GM12878 (cell line): ENCODE data around the gene WHAMM. TPM values are rescaled to one million over a fixed set of nuclear protein-coding genes. Genes with fewer than 3 reads are reported as not detected.

Experiments
- BCL11A ChIP-seq: IDR thresholded peaks from 2 replicates; pipeline ENCODE4 v1.6.1; 2011; ENCODE audit warnings: low read depth, low read length
- CEBPB ChIP-seq, 2 experiments: fragments of 150-350 bp in 1 of 2; IDR thresholded peaks; 2 replicates each; pipeline ENCODE4 v1.6.1; 2012 to 2014; ENCODE audit warnings: low read depth in 2 of 2, low read length in 2 of 2, borderline replicate concordance in 1 of 2, inconsistent platforms in 1 of 2
- CHD2 ChIP-seq: IDR thresholded peaks from 2 replicates; pipeline ENCODE4 v1.6.1; 2011; ENCODE audit warnings: low read depth, low read length, improper control_type of control experiment, borderline replicate concordance
- DPF2 ChIP-seq: fragments of 450-650 bp; IDR thresholded peaks from 2 replicates; pipeline ENCODE4 v1.6.1; 2017; ENCODE audit warnings: mild to moderate bottlenecking
- ELK1 ChIP-seq: IDR thresholded peaks from 2 replicates; pipeline ENCODE4 v1.6.1; 2012; ENCODE audit warnings: low read depth, low read length, improper control_type of control experiment
- GATAD2B ChIP-seq: fragments of 450-650 bp; conservative IDR thresholded peaks from 2 replicates; pipeline ENCODE4 v1.6.1; 2017; ENCODE audit warnings: low read depth, mild to moderate bottlenecking, moderate library complexity
- HDAC2 ChIP-seq: fragments of 200-600 bp; sonication (generic); IDR thresholded peaks from 2 replicates; pipeline ENCODE4 v1.6.1; 2017
- IKZF1 ChIP-seq: fragments of 450-650 bp; conservative IDR thresholded peaks from 2 replicates; pipeline ENCODE4 v1.6.1; 2017; ENCODE audit warnings: antibody characterized with exemption, mild to moderate bottlenecking
- MEF2A ChIP-seq: IDR thresholded peaks from 2 replicates; pipeline ENCODE4 v1.6.1; 2011; ENCODE audit warnings: low read depth, mild to moderate bottlenecking, low read length, moderate library complexity; ENCODE audit not compliant: insufficient read depth
- NR2F1 ChIP-seq: fragments of 450-650 bp; conservative IDR thresholded peaks from 2 replicates; pipeline ENCODE4 v1.6.1; 2017; ENCODE audit warnings: mild to moderate bottlenecking
- PAX8 ChIP-seq: fragments of 450-650 bp; IDR thresholded peaks from 2 replicates; pipeline ENCODE4 v1.6.1; 2017; ENCODE audit warnings: mild to moderate bottlenecking, moderate library complexity
- POLR2A ChIP-seq: IDR thresholded peaks from 2 replicates; pipeline ENCODE4 v1.6.1; 2011; ENCODE audit warnings: low read depth, mild to moderate bottlenecking, low read length
- POLR2AphosphoS5 ChIP-seq: IDR thresholded peaks from 2 replicates; pipeline ENCODE4 v1.6.1; 2011; ENCODE audit warnings: mild to moderate bottlenecking, low read length, inconsistent platforms
- RB1 ChIP-seq: fragments of 450-650 bp; formaldehyde crosslinking; IDR thresholded peaks from 2 replicates; pipeline ENCODE4 v1.6.1; 2017; ENCODE audit warnings: mild to moderate bottlenecking, borderline replicate concordance
- RFX5 ChIP-seq: IDR thresholded peaks from 2 replicates; pipeline ENCODE4 v1.6.1; 2011; ENCODE audit warnings: low read depth, low read length, improper control_type of control experiment
- SP1 ChIP-seq: IDR thresholded peaks from one replicate; pipeline ENCODE4 v1.6.1; 2011; ENCODE audit warnings: low read depth, low read length
- SREBF2 ChIP-seq: IDR thresholded peaks from 2 replicates; pipeline ENCODE4 v1.6.1; 2012; ENCODE audit warnings: mild to moderate bottlenecking, low read length
- SRF ChIP-seq, 2 experiments: IDR thresholded peaks; 2 replicates each; pipeline ENCODE4 v1.6.1; 2011; ENCODE audit warnings: low read depth in 2 of 2, low read length in 2 of 2, mild to moderate bottlenecking in 1 of 2, moderate library complexity in 1 of 2
- TAF1 ChIP-seq: IDR thresholded peaks from 2 replicates; pipeline ENCODE4 v1.6.1; 2011; ENCODE audit warnings: mild to moderate bottlenecking, low read depth, low read length, borderline replicate concordance
- TCF12 ChIP-seq: IDR thresholded peaks from 2 replicates; pipeline ENCODE4 v1.6.1; 2011; ENCODE audit warnings: low read depth, mild to moderate bottlenecking, low read length
- YBX1 ChIP-seq: fragments of 450-650 bp; IDR thresholded peaks from 2 replicates; pipeline ENCODE4 v1.6.1; 2016; ENCODE audit warnings: antibody characterized with exemption
- ZNF217 ChIP-seq: fragments of 450-650 bp; IDR thresholded peaks from 2 replicates; pipeline ENCODE4 v1.6.1; 2017; ENCODE audit warnings: antibody characterized with exemption, mild to moderate bottlenecking
- polyA plus RNA-seq, 11 experiments: library from polyadenylated mRNA; depleted of rRNA in 4 of 11; unstranded in 6 of 11; stranded (reverse) in 5 of 11; fragments of >200 nt; fragmentation: Nextera tagmentation in 4 of 11; fragmentation: Illumina TruSeq in 1 of 11; extraction: Ambion mirVana in 4 of 11; extraction: Trizol in 1 of 11; gene quantifications; 1 replicate in 1 of 11; 2 replicates in 10 of 11; pipeline versions ENCODE4 v1.2.1 to v1.2.3, GENCODE V29; 2011 to 2016; ENCODE audit warnings: inconsistent platforms in 2 of 11, missing spikeins in 2 of 11, low read depth in 1 of 11
- total RNA-seq, 4 experiments: library from RNA; depleted of rRNA in 3 of 4; stranded (reverse); fragments of >200 nt in 3 of 4; fragmentation: Illumina TruSeq in 1 of 4; extraction: Trizol in 1 of 4; gene quantifications; 2 replicates each; pipeline versions ENCODE4 v1.2.1 to v1.2.3, GENCODE V29; 2013 to 2021
- TF ChIP-seq, protein P1 (sequence below): fragments of 450-650 bp; IDR thresholded peaks from 2 replicates; pipeline ENCODE4 v1.6.1; 2017; ENCODE audit warnings: mild to moderate bottlenecking, moderate library complexity
- TF ChIP-seq, protein P2 (sequence below): fragments of 450-650 bp; IDR thresholded peaks from 2 replicates; pipeline ENCODE4 v1.6.1; 2016; ENCODE audit warnings: mild to moderate bottlenecking, moderate library complexity, borderline replicate concordance

The WHAMM gene
- total and polyA plus RNA-seq, 10 of the 15 experiments (the other 5 are each of a cell fraction or from before 2014, with no cell fraction given): 0.87 to 6.7 (median 2.5) TPM

- TF ChIP-seq TCF12 (no peak), PAX8 (no peak), NR2F1 (no peak), DPF2 (0 out of 2 replicates have a peak, but pooled peaks have one; percentile 2), YBX1 (no peak), HDAC2 (no peak), BCL11A (no peak), MEF2A (no peak), GATAD2B (peak; percentile 68), POLR2AphosphoS5 (peak; percentile 53), SP1 (no peak), ELK1 (no peak), RB1 (peak; percentile 26; the same call in 1 of the 2 replicates), ZNF217 (no peak), POLR2A (no peak), SRF (IDR thresholded peaks at IDR 0.05; ENCODE audit: low read depth in 2 of 2, low read length in 2 of 2) (no peak), CEBPB (IDR thresholded peaks at IDR 0.05; ENCODE audit: borderline replicate concordance in 1 of 2, low read depth in 2 of 2, low read length in 2 of 2) (no peak), IKZF1 (peak; percentile 61; the same call in 1 of the 2 replicates), SREBF2 (no peak), RFX5 (no peak), CHD2 (no peak), TAF1 (no peak)
- TF ChIP-seq, protein P1, sequence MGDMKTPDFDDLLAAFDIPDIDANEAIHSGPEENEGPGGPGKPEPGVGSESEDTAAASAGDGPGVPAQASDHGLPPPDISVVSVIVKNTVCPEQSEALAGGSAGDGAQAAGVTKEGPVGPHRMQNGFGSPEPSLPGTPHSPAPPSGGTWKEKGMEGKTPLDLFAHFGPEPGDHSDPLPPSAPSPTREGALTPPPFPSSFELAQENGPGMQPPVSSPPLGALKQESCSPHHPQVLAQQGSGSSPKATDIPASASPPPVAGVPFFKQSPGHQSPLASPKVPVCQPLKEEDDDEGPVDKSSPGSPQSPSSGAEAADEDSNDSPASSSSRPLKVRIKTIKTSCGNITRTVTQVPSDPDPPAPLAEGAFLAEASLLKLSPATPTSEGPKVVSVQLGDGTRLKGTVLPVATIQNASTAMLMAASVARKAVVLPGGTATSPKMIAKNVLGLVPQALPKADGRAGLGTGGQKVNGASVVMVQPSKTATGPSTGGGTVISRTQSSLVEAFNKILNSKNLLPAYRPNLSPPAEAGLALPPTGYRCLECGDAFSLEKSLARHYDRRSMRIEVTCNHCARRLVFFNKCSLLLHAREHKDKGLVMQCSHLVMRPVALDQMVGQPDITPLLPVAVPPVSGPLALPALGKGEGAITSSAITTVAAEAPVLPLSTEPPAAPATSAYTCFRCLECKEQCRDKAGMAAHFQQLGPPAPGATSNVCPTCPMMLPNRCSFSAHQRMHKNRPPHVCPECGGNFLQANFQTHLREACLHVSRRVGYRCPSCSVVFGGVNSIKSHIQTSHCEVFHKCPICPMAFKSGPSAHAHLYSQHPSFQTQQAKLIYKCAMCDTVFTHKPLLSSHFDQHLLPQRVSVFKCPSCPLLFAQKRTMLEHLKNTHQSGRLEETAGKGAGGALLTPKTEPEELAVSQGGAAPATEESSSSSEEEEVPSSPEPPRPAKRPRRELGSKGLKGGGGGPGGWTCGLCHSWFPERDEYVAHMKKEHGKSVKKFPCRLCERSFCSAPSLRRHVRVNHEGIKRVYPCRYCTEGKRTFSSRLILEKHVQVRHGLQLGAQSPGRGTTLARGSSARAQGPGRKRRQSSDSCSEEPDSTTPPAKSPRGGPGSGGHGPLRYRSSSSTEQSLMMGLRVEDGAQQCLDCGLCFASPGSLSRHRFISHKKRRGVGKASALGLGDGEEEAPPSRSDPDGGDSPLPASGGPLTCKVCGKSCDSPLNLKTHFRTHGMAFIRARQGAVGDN: peak; percentile 36; the same call in 1 of the 2 replicates
- TF ChIP-seq, protein P2, sequence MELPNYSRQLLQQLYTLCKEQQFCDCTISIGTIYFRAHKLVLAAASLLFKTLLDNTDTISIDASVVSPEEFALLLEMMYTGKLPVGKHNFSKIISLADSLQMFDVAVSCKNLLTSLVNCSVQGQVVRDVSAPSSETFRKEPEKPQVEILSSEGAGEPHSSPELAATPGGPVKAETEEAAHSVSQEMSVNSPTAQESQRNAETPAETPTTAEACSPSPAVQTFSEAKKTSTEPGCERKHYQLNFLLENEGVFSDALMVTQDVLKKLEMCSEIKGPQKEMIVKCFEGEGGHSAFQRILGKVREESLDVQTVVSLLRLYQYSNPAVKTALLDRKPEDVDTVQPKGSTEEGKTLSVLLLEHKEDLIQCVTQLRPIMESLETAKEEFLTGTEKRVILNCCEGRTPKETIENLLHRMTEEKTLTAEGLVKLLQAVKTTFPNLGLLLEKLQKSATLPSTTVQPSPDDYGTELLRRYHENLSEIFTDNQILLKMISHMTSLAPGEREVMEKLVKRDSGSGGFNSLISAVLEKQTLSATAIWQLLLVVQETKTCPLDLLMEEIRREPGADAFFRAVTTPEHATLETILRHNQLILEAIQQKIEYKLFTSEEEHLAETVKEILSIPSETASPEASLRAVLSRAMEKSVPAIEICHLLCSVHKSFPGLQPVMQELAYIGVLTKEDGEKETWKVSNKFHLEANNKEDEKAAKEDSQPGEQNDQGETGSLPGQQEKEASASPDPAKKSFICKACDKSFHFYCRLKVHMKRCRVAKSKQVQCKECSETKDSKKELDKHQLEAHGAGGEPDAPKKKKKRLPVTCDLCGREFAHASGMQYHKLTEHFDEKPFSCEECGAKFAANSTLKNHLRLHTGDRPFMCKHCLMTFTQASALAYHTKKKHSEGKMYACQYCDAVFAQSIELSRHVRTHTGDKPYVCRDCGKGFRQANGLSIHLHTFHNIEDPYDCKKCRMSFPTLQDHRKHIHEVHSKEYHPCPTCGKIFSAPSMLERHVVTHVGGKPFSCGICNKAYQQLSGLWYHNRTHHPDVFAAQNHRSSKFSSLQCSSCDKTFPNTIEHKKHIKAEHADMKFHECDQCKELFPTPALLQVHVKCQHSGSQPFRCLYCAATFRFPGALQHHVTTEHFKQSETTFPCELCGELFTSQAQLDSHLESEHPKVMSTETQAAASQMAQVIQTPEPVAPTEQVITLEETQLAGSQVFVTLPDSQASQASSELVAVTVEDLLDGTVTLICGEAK: no peak
Observed at GRCh38 chr15:82810061-82810889, 847 bp downstream of the WHAMM start (continued).
